Stimulated activated naive CD8-positive, alpha-beta T cell treated with anti-CD3 and anti-CD28 coated beads, Interleukin-15, Interleukin-2, amounts not matched to agents 100 U/mL and 50 U/mL, for 24 hours (primary cell): Measurements from ENCODE around the gene RPLP1.
A peak's percentile ranks its signal among the peaks of the same experiment; 100 is the strongest.

Source experiments
- ATAC-seq: fragments of 150-1000 bp; cut with Tn5 transposase; one replicate; pipeline ENCODE4 v1.10.0; 2021
- DNase-seq: peaks from one replicate; pipeline ENCODE4 v3.0.0; 2021

RPLP1 gene

DNA sequence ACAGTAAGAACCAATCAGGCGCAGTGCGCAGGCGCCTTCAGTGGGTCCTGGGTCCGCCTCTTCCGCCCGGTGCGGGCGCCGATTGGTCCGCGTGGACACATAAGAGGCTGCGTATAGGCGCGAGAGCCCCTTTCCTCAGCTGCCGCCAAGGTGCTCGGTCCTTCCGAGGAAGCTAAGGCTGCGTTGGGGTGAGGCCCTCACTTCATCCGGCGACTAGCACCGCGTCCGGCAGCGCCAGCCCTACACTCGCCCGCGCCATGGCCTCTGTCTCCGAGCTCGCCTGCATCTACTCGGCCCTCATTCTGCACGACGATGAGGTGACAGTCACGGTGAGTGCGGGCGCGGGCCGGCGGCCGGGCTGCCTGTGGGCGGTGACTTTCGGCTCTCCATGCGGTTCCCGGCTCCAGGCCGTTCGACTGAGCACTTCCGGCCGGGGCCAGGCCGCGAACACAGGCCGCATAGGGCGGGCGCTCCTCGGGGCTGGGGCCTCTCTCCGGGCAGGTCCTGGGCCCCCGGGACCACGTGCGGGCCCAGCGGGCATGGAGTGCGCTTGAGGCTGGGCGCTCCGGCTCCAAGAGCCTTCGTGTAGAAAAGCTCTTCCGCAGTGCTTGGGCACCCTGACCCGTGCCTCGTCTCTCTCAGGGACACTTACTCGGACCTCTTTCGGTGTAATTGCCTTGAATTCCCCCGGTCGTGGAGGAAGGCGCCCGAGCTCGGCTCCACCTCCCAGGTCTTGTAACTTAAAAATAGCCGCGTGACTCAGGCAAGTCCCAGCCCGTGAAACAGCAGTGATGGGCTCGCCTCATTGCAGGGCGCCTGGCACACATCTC is at the start of gene RPLP1:
Gene RPLP1 (plus strand): TSS at position 127 of the 830 bp plus-strand sequence. CDS start 131 bp downstream, at position 258.
- DNase-seq (peak; percentile 95), ATAC-seq (peak; percentile 88)

GRCh38 chr15:69403594-69403993 is 49.0 kb upstream of the RPLP1 start:
- no peak for ATAC-seq
- no peak for DNase-seq

GRCh38 chr15:69405110-69405509 is 47.5 kb upstream of the RPLP1 start:
- DNase-seq, result no peak
- ATAC-seq, result no peak

DNA sequence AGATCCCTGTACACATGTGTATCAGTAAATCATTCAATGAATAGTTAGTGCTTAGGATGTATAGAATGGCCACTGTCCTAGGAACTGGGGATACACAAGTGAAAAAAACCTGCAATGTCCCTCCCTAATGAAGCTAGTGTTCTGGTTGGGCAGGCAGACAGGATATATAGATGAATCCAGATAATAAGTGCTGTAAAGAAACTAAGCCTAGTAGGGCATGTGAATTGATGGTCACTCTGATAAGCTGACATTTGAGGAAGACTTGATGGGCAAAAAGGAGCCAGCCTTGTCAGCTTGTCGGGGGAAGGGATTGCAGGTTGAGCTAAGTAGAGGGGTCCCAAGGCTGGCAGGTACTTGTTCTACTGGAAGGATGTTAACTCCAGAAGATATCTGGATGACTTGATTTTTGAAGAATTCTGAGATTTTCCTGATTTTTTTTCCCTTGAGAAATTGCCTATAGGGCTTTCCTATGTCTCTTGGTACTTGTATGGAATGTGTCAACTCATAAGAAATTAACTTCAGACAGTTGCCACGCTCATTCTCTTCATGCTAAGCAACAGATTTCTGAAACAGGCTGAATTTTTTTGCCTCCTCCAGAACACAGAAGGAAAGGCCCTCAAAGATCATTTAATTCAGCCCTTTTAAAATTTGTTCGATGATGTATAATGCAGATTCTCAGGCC is 44.8 kb upstream of the RPLP1 start:
- ATAC-seq, result no peak

DNA sequence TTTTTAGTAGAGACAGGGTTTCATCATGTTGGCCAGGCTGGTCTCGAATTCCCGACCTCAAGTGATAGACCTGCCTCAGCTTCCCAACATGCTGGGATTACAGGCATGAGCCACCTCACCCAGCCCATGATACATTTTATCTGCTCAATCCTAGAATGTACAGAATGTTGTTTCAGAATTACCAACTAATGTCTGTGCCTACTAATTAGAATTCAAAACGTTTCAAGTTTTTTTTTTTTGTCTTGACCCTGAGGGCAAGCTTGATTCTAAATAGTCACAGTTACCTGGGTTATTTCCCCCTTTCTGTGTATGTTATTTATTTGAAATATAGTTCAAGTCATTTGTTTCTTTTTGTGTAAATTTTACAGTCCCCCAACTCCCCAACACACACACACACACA is 43.8 kb upstream of the RPLP1 start:
- no peak for ATAC-seq
- no peak for DNase-seq

More for the DNA sequence above, 44.8 kb upstream of the RPLP1 start:
- DNase-seq, result no peak

DNA sequence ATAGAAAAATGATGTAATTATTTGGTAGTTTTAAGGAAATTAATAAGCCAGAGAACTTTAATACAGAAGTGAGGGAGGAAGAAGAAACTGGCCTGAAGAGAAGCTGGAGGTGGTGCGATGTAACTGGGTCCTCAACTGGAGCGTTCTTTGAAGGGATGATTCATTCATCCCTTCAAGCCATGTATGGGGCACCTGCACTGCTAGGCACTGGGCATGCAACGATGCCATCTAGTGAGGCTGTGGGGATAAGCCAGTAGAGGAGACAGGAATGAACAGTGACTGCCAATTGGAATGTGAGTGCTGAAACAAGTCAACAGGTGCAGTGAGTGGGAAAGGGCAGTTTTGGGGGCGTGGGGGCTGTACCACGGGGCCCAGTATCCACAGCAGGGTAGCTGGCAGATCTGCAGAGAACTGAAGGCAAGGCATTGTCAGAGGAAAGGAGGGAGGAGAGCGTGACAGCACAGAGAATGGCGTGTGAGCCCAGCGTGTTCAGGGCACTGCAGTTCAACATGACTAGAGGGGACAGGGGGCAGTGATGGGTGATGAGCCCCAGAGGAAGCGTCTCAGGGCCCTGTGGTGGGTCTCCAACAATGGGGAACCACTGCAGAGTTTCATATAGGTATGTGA is 42.3 kb upstream of the RPLP1 start:
- peak; percentile 45 for DNase-seq
- ATAC-seq, result peak; percentile 75

DNA sequence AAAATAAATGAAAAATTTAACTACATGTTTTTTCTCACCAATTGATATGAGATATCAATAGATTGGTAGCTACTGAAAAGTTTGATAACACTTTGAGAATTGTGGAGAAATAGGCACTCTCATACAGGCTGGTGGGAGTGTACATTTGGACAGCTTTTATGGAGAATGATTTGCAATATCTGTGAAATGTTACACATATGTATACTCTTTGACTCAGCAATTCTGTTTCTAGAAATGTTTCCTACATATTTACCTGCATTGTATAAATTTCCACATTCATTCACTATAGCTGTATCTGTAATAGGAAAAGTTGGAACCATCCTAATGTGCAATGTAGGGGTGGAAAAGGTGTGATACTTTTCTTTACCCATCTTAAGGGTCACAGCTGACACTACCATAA is 40.3 kb upstream of the RPLP1 start:
- ATAC-seq (no peak), DNase-seq (no peak)

DNA sequence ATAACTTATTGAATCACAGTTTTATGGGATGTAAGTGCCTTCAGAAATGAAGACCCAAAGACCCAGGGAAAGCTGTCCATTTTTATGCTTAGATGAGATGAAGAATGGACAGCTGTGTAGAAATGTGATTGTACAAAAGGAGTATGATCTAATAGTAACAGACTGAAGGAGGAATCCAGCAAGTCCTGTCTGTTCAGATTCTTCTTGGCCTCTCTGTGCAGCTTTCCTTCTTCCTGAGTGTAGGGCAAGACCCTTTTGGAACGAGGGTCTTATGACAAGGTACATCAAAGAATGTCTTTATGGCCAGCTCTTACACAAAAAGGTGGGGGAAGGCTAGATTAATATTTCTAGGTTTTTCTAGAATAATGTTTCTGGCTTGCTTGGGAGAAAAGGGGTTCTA is 39.9 kb upstream of the RPLP1 start:
- DNase-seq (no peak), ATAC-seq (no peak)

DNA sequence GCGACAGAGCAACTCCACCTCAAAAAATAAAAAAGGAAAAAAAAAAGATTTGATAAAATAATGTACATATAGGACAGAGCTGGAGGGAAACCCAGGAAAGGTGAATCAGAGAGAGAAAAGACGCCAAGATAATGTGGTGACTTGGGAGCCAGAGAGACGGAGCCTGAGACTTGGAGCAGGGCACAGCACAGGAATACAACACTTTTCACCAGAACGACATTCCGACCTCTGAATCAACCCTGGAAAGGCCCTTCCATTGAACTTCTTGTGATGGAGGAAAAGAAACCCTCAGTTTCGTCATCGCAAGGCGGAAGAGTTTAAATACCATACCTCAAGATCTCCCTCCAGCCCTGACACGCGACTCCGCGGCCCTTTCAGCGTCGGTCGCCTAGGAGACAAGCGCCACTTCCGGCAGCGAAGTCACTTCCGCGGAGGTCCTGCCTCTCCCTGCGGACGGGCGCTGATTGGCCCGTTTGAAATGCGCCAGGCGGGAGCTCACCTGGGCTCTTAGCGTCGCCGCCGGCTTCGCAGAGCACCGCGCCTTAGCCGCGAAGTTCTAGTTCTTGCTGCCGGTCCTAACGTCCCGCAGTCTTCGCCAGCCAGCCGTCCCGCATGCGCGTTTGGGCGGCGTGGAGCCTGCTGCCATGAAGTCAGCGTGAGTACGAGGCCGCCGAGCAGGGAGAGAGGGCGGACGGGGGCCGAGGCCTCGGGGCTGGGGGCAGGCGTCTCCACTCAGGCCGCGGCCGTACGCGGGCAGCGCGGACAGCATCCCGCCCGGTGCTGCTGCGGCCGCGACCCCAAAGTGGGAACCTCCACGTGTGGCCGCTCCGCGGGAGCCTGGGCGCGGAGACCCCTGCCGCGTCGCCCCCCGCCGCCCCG is 38.6 kb upstream of the RPLP1 start, which contains the start of gene KIF23:
Gene KIF23 (plus strand): TSS at position 528 of the 879 bp plus-strand sequence. CDS start 117 bp downstream, at position 645.
- ATAC-seq, result peak; percentile 98

DNA sequence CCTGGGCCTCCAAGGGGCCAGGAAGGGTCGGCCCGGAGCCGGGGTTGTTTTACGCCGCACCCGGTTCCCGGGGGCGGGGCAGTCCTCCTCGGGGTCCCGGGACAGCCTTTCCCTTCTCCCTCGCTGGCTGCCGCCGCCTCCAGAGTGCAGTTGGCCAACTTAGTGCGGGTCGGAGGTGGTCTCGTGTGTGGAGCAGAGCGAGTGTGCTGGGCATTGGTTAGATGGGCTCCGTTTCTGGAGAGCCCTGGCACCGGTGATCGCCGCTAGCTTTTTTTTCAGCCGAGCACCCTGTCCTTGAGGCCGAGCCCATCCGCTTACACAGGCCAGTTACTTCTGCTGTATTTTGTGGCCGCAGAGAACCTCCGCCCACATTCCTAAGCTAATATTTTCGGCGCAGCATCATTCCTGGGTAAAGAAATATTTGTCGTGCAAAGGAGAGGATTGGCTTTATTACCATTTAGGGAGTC is 37.9 kb upstream of the RPLP1 start:
- peak; percentile 3 for ATAC-seq
- DNase-seq, result peak; percentile 27

More for the DNA sequence above, 38.6 kb upstream of the RPLP1 start, which contains the start of gene KIF23:
- peak; percentile 92 for DNase-seq

DNA sequence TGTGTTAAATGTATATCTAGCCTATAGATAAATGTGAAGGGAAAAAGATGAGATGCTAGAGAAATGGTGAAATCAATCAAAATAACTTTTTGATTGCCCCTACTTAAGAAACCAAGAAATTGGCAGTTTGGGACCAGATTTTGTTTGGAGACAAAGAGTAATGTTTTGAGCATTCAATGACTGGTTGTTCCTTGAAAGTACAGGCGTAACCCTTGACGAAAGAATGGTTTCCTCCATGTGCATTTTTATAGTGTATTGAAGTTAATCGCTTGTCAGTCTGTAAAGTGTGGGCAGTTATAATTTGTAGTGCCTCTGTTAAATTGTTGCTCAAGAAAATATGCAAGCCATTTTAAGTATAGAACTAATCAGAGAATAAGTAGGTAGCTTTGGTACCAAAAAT is 37.2 kb upstream of the RPLP1 start:
- DNase-seq (no peak), ATAC-seq (no peak)

- ATAC-seq (no peak), DNase-seq (no peak)
These were observed 35.0 kb upstream of the RPLP1 start for GRCh38 chr15:69417581-69417980.

DNA sequence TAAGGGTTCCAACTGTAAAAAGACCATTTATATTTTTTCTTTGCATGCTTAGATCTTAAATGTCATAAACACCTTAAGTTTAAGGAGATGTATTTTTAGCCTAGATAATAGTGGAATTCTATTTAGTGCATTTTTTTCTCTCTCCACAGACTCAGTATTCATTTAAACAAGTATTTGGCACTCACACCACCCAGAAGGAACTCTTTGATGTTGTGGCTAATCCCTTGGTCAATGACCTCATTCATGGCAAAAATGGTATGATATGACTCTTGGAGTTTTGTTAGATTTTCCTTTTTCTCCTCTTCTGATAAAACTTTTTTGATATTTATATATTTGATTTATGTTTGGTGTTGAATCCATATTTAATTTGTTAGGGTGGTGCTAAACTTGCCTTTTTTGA is 31.1 kb upstream of the RPLP1 start:
- no peak for ATAC-seq
- no peak for DNase-seq

GRCh38 chr15:69422336-69422895 is 30.2 kb upstream of the RPLP1 start:
- DNase-seq (no peak), ATAC-seq (no peak)

DNA sequence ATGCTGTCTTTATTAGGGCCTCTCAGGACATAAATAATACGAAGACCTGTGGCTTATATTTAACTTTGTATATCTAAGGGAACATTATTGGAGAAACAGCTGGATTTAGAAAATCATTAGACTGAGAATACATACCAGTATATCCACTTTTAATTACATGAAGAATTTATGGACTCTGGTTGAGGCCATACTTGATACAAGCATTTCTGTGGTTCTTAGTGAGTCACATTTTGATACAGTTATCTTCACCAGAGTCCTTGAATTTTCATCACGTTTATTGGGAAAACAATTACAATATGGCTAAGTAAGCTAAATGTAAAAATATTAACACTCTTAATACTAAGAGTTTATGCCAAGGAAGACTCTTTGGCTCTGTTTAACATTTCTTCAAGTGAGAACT is 28.6 kb upstream of the RPLP1 start:
- DNase-seq (no peak), ATAC-seq (no peak)

GRCh38 chr15:69424748-69425413 is 27.7 kb upstream of the RPLP1 start:
- ATAC-seq (no peak), DNase-seq (no peak)

- DNase-seq (no peak), ATAC-seq (no peak)
These were observed 18.8 kb upstream of the RPLP1 start for GRCh38 chr15:69433831-69434230.

GRCh38 chr15:69434238-69434637 is 18.4 kb upstream of the RPLP1 start:
- ATAC-seq, result no peak
- no peak for DNase-seq

GRCh38 chr15:69434679-69435078 is 17.9 kb upstream of the RPLP1 start:
- ATAC-seq (no peak), DNase-seq (no peak)

- no peak for DNase-seq
- no peak for ATAC-seq
These were observed 16.6 kb upstream of the RPLP1 start for GRCh38 chr15:69435985-69436384.

- DNase-seq (no peak), ATAC-seq (no peak)
These were observed 15.7 kb upstream of the RPLP1 start for GRCh38 chr15:69436951-69437350.
